Suprapubic skin (tissue), 3 donors: ENCODE results near the gene SUN3.

Source experiments
- CTCF ChIP-seq, 2 donors: fragments of 200-600 bp in 1 of 2; fragments of 450-650 bp in 1 of 2; sonication (generic) in 1 of 2; IDR thresholded peaks; one replicate each; pipeline ENCODE4 v1.5.1; 2016 to 2019; ENCODE audit warnings: antibody characterized with exemption in 2 of 2, mild to moderate bottlenecking in 1 of 2, moderate library complexity in 1 of 2
- EP300 ChIP-seq: sonication (generic); formaldehyde crosslinking; IDR thresholded peaks from one replicate; pipeline ENCODE4 v1.6.1; 2017; ENCODE audit warnings: antibody characterized with exemption
- POLR2A ChIP-seq, 2 donors: fragments of 450-650 bp; IDR thresholded peaks; one replicate each; pipeline ENCODE4 v1.6.1; 2017; ENCODE audit warnings: antibody characterized with exemption in 2 of 2, mild to moderate bottlenecking in 2 of 2, moderate library complexity in 2 of 2

GRCh38 chr7:48067475-48067874 lies 38.6 kb upstream of the SUN3 start:
- no peak for TF ChIP-seq CTCF (IDR thresholded peaks at IDR 0.05)
- TF ChIP-seq POLR2A (IDR thresholded peaks at IDR 0.05), result no peak
- TF ChIP-seq EP300, result no peak
